PFSK-1 (cell line): ENCODE results near the gene SCN8A.

Experiments
- FOXP2 ChIP-seq: optimal IDR thresholded peaks from 2 replicates; pipeline ENCODE3; 2011; ENCODE audit warnings: borderline replicate concordance, control low read depth, inconsistent platforms; ENCODE audit not compliant: insufficient read depth; ENCODE audit errors: extremely low read length, extremely low read depth
- POLR2AphosphoS5 ChIP-seq: IDR thresholded peaks from 2 replicates; pipeline ENCODE4 v1.6.1; 2012; ENCODE audit warnings: low read depth, mild to moderate bottlenecking, control low read depth, low read length, moderate library complexity
- SIN3A ChIP-seq: IDR thresholded peaks from 2 replicates; pipeline ENCODE4 v1.6.1; 2012; ENCODE audit warnings: mild to moderate bottlenecking, low read length, moderate library complexity, borderline replicate concordance; ENCODE audit not compliant: insufficient read depth
- TAF1 ChIP-seq: IDR thresholded peaks from 2 replicates; pipeline ENCODE4 v1.6.1; 2012; ENCODE audit warnings: low read length, control low read depth, borderline replicate concordance; ENCODE audit not compliant: insufficient read depth
- TF ChIP-seq, protein P1 (sequence below), 2 experiments: IDR thresholded peaks; 2 replicates each; pipeline versions ENCODE4 v1.6.1 to v1.8.0; 2011 to 2012; ENCODE audit warnings: low read depth in 2 of 2, low read length in 2 of 2, control low read depth in 1 of 2, inconsistent platforms in 1 of 2, mild to moderate bottlenecking in 1 of 2, moderate library complexity in 1 of 2; ENCODE audit not compliant: insufficient read depth in 1 of 2

DNA sequence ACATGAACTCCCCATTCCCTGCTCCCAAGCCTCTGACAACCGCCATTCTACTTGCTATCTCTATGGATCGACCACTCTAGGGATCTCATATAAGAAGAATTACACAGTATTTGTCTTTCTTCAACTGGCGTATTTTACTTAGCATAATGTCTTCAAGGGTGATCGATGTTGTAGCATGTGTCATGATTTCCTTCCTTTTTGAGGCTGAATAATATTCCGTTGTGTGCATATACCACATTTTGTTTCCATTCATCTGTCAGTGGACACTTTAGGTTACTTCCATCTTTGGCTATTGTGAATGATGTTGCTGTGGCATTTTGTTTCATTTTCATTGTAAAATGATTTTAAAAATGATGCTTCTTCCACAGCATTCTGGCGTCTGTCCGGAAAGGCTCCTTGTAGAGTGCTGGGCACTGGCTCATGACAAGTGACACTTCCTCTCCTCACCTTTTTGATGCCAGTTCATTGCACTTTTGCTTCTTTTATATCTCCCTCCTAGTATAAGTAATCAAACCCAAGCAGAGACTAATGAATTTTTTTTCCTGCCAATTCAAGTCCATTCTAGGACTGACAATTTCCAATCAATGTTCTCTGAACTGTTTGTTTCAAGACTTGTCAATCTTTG lies 39.3 kb downstream of the SCN8A start:
- TF ChIP-seq POLR2AphosphoS5 (no peak), SIN3A (no peak), TAF1 (no peak), FOXP2 (no peak)
- TF ChIP-seq, protein P1, sequence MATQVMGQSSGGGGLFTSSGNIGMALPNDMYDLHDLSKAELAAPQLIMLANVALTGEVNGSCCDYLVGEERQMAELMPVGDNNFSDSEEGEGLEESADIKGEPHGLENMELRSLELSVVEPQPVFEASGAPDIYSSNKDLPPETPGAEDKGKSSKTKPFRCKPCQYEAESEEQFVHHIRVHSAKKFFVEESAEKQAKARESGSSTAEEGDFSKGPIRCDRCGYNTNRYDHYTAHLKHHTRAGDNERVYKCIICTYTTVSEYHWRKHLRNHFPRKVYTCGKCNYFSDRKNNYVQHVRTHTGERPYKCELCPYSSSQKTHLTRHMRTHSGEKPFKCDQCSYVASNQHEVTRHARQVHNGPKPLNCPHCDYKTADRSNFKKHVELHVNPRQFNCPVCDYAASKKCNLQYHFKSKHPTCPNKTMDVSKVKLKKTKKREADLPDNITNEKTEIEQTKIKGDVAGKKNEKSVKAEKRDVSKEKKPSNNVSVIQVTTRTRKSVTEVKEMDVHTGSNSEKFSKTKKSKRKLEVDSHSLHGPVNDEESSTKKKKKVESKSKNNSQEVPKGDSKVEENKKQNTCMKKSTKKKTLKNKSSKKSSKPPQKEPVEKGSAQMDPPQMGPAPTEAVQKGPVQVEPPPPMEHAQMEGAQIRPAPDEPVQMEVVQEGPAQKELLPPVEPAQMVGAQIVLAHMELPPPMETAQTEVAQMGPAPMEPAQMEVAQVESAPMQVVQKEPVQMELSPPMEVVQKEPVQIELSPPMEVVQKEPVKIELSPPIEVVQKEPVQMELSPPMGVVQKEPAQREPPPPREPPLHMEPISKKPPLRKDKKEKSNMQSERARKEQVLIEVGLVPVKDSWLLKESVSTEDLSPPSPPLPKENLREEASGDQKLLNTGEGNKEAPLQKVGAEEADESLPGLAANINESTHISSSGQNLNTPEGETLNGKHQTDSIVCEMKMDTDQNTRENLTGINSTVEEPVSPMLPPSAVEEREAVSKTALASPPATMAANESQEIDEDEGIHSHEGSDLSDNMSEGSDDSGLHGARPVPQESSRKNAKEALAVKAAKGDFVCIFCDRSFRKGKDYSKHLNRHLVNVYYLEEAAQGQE (IDR thresholded peaks at IDR 0.05; ENCODE audit: insufficient read depth in 1 of 2, low read depth in 2 of 2, low read length in 2 of 2), result no peak
